ENCODE data around the gene CXXC4. TPM values are rescaled to one million over a fixed set of nuclear protein-coding genes. Genes with fewer than 3 reads are reported as not detected.
A peak's percentile ranks its signal among the peaks of the same experiment; 100 is the strongest.

Gene CXXC4
- total and polyA plus RNA-seq, 2 experiments from 2014 or later, result 1.6 to 3.0 TPM

GRCh38 chr4:104490096-104490769 is 4.5 kb downstream of the CXXC4 start:
- TF ChIP-seq, protein P1, sequence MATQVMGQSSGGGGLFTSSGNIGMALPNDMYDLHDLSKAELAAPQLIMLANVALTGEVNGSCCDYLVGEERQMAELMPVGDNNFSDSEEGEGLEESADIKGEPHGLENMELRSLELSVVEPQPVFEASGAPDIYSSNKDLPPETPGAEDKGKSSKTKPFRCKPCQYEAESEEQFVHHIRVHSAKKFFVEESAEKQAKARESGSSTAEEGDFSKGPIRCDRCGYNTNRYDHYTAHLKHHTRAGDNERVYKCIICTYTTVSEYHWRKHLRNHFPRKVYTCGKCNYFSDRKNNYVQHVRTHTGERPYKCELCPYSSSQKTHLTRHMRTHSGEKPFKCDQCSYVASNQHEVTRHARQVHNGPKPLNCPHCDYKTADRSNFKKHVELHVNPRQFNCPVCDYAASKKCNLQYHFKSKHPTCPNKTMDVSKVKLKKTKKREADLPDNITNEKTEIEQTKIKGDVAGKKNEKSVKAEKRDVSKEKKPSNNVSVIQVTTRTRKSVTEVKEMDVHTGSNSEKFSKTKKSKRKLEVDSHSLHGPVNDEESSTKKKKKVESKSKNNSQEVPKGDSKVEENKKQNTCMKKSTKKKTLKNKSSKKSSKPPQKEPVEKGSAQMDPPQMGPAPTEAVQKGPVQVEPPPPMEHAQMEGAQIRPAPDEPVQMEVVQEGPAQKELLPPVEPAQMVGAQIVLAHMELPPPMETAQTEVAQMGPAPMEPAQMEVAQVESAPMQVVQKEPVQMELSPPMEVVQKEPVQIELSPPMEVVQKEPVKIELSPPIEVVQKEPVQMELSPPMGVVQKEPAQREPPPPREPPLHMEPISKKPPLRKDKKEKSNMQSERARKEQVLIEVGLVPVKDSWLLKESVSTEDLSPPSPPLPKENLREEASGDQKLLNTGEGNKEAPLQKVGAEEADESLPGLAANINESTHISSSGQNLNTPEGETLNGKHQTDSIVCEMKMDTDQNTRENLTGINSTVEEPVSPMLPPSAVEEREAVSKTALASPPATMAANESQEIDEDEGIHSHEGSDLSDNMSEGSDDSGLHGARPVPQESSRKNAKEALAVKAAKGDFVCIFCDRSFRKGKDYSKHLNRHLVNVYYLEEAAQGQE (IDR thresholded peaks at IDR 0.05; ENCODE audit: unreplicated experiment), result no peak
- TF ChIP-seq STAT1 (IDR thresholded peaks at IDR 0.05; ENCODE audit: unreplicated experiment) (no peak), EZH2 (IDR thresholded peaks at IDR 0.05; ENCODE audit: low read depth, unreplicated experiment) (no peak), ZNF331 (CRISPR knock-in tag; IDR thresholded peaks at IDR 0.05; ENCODE audit: low read depth) (no peak), CREB1 (CRISPR knock-in tag; IDR thresholded peaks at IDR 0.05; ENCODE audit: low read depth) (no peak), ZNF114 (CRISPR knock-in tag; IDR thresholded peaks at IDR 0.05) (no peak), POLR2AphosphoS5 (IDR thresholded peaks at IDR 0.05; ENCODE audit: low read depth) (no peak), CTCF (conservative IDR thresholded peaks at IDR 0.05; ENCODE audit: low read depth in 2 of 2) (no peak), NANOG (IDR thresholded peaks at IDR 0.05; ENCODE audit: borderline replicate concordance) (no peak), JUNB (IDR thresholded peaks at IDR 0.05; ENCODE audit: unreplicated experiment) (no peak), EZH2phosphoT487 (IDR thresholded peaks at IDR 0.05; ENCODE audit: unreplicated experiment) (no peak)
- TF ChIP-seq, protein P2, sequence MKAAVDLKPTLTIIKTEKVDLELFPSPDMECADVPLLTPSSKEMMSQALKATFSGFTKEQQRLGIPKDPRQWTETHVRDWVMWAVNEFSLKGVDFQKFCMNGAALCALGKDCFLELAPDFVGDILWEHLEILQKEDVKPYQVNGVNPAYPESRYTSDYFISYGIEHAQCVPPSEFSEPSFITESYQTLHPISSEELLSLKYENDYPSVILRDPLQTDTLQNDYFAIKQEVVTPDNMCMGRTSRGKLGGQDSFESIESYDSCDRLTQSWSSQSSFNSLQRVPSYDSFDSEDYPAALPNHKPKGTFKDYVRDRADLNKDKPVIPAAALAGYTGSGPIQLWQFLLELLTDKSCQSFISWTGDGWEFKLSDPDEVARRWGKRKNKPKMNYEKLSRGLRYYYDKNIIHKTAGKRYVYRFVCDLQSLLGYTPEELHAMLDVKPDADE (IDR thresholded peaks at IDR 0.05), result no peak
- ATAC-seq (peak; percentile 20), DNase-seq (ENCODE audit: low spot score) (peak; percentile 68)
- no peaks in the 10 kb centered on the region for H3K36me3 Mint-ChIP-seq (ENCODE audit: low read depth)
- peaks cover 13% of the 10 kb centered on the region; the same call in 1 of the 2 replicates for H3F3A ChIP-seq (replicated peaks; ENCODE audit: low read depth)
- peak overlapping the region; percentile 86; the same call in 1 of the 2 replicates for H2AFZ ChIP-seq
- peak overlapping the region; percentile 79 for H3K4me3 ChIP-seq
- no peaks in the 10 kb centered on the region for H4K20me1 ChIP-seq (replicated peaks; ENCODE audit: insufficient read depth)
- H3K27ac Mint-ChIP-seq, result peak overlapping the region; percentile 92
- no peak overlapping the region for H3K27ac ChIP-seq (ENCODE audit: low read depth)
- H3K4me2 ChIP-seq, result peak overlapping the region; percentile 92
- H3K79me2 ChIP-seq (replicated peaks; ENCODE audit: insufficient read depth), result no peaks in the 10 kb centered on the region
- H3K9me3 Mint-ChIP-seq, result no peaks in the 10 kb centered on the region; the same call in 2 of the 3 replicates
- no peaks in the 10 kb centered on the region for H3K36me3 ChIP-seq (ENCODE audit: insufficient read depth)
- H3K27me3 Mint-ChIP-seq (ENCODE audit: insufficient read depth, low read depth, poor library complexity), result peaks cover 25% of the 10 kb centered on the region
- peaks cover 44% of the 10 kb centered on the region for H3K4me1 ChIP-seq (ENCODE audit: insufficient read depth)
- peaks cover 65% of the 10 kb centered on the region for H3K4me1 Mint-ChIP-seq
- H3K4me3 Mint-ChIP-seq, result peak overlapping the region; percentile 91
- no peaks in the 10 kb centered on the region for H3K9me2 ChIP-seq (ENCODE audit: insufficient read depth)
- peaks cover 33% of the 10 kb centered on the region for H3K27me3 ChIP-seq (ENCODE audit: insufficient read depth)
